ENCODE results near the gene DLG1. TPM values are rescaled to one million over a fixed set of nuclear protein-coding genes. Genes with fewer than 3 reads are reported as not detected.

DLG1 gene
- total RNA-seq, 1 experiment from 2014 or later, result 90.2 TPM

GRCh38 chr3:197269024-197269423 is 29.4 kb downstream of the DLG1 start:
- H3K4me1 ChIP-seq (ENCODE audit: control insufficient read depth, insufficient read depth, low read length), result no peaks in the 10 kb centered on the region
- ATAC-seq, result no peak
- intact Hi-C loops (cut with micrococcal nuclease; ENCODE audit: unreplicated experiment), result no loop called here
- no peaks in the 10 kb centered on the region for H3K9me3 ChIP-seq (ENCODE audit: control insufficient read depth, insufficient read depth, low read depth, low read length)
- no peaks in the 10 kb centered on the region for H3K27me3 ChIP-seq (ENCODE audit: control insufficient read depth, insufficient read depth, low read length)
- no peak overlapping the region for H3K27ac ChIP-seq (ENCODE audit: low read length)
- in situ Hi-C loops (cut with HindIII; ENCODE audit: low pct_unique_long_range_greater_than_20kb, low sequenced_read_pairs), result loop anchor here (5.0 kb wide), 1 partner anchor 37 kb away; no protein-coding TSS in a partner anchor
- BruUV-seq (replicated peaks), result no TSS peak
- CTCF ChIA-PET, result interaction anchor here (0.7 kb wide), 1 partner anchor 418 kb away, joined by 3 read pairs; no protein-coding TSS in a partner anchor
- POLR2A ChIA-PET, result interaction anchor here (0.7 kb wide), 1 partner anchor 108 kb away, joined by 5 read pairs; no protein-coding TSS in a partner anchor
- no peak overlapping the region for H3K4me3 ChIP-seq (ENCODE audit: low read depth in 2 of 2, low read length in 2 of 2)
- TF ChIP-seq SIN3A (IDR thresholded peaks at IDR 0.05; ENCODE audit: borderline replicate concordance, insufficient read depth, low read depth, low read length), result no peak
- no peak for TF ChIP-seq TCF7L2 (IDR thresholded peaks at IDR 0.05; ENCODE audit: low read depth, low read length)
- no peak for DNase-seq (ENCODE audit: low read depth, low spot score)
- no peaks in the 10 kb centered on the region for H3K36me3 ChIP-seq (ENCODE audit: control insufficient read depth, insufficient read depth, low read length)

DNA sequence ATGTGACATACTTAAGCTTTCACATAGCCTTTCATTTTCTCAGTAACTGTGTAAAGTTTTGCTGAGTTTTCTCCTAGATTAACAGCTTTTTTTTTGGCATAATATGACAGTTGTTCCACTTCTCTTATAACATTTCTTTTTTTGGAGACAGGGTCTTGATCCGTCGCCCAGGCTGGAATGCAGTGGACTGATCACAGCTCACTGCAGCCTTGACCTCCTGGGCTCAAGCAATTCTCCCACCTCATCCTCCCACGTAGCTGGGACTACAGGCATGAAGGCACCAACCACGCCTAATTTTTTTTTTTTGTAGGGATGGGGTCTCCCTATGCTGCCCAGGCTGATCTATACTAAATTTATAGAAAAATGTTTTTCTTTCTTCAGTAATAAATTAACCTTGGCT is 30.1 kb downstream of the DLG1 start:
- H3K36me3 ChIP-seq (ENCODE audit: control insufficient read depth, insufficient read depth, low read length), result no peaks in the 10 kb centered on the region
- no peak overlapping the region for H3K27ac ChIP-seq (ENCODE audit: low read length)
- TF ChIP-seq, protein P1, sequence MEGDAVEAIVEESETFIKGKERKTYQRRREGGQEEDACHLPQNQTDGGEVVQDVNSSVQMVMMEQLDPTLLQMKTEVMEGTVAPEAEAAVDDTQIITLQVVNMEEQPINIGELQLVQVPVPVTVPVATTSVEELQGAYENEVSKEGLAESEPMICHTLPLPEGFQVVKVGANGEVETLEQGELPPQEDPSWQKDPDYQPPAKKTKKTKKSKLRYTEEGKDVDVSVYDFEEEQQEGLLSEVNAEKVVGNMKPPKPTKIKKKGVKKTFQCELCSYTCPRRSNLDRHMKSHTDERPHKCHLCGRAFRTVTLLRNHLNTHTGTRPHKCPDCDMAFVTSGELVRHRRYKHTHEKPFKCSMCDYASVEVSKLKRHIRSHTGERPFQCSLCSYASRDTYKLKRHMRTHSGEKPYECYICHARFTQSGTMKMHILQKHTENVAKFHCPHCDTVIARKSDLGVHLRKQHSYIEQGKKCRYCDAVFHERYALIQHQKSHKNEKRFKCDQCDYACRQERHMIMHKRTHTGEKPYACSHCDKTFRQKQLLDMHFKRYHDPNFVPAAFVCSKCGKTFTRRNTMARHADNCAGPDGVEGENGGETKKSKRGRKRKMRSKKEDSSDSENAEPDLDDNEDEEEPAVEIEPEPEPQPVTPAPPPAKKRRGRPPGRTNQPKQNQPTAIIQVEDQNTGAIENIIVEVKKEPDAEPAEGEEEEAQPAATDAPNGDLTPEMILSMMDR (IDR thresholded peaks at IDR 0.05), result no peak
- no peak for TF ChIP-seq POLR2AphosphoS5 (IDR thresholded peaks at IDR 0.05; ENCODE audit: low read depth, low read length)
- TF ChIP-seq SIN3A (IDR thresholded peaks at IDR 0.05; ENCODE audit: borderline replicate concordance, insufficient read depth, low read depth, low read length), result no peak
- TF ChIP-seq TCF7L2 (IDR thresholded peaks at IDR 0.05; ENCODE audit: low read depth, low read length), result no peak
- H3K4me1 ChIP-seq (ENCODE audit: control insufficient read depth, insufficient read depth, low read length), result no peaks in the 10 kb centered on the region
- BruUV-seq (replicated peaks), result no TSS peak
- no peaks in the 10 kb centered on the region for H3K27me3 ChIP-seq (ENCODE audit: control insufficient read depth, insufficient read depth, low read length)
- no peak for ATAC-seq
- POLR2A ChIA-PET, result interaction anchor here (0.7 kb wide), 1 partner anchor 107 kb away, joined by 5 read pairs; no protein-coding TSS in a partner anchor
- no peak overlapping the region for H3K4me3 ChIP-seq (ENCODE audit: low read depth in 2 of 2, low read length in 2 of 2)
- intact Hi-C loops (cut with micrococcal nuclease; ENCODE audit: unreplicated experiment), result no loop called here
- H3K9me3 ChIP-seq (ENCODE audit: control insufficient read depth, insufficient read depth, low read depth, low read length), result no peaks in the 10 kb centered on the region
- CTCF ChIA-PET, result no interaction called here
- no peak for DNase-seq (ENCODE audit: low read depth, low spot score)
- in situ Hi-C loops (cut with HindIII; ENCODE audit: low pct_unique_long_range_greater_than_20kb, low sequenced_read_pairs), result loop anchor here (5.0 kb wide), 1 partner anchor 36 kb away; no protein-coding TSS in a partner anchor

GRCh38 chr3:197266331-197266730 is 32.1 kb downstream of the DLG1 start:
- no peak overlapping the region for H3K4me3 ChIP-seq (ENCODE audit: low read depth in 2 of 2, low read length in 2 of 2)
- DNase-seq (ENCODE audit: low read depth, low spot score), result no peak
- BruUV-seq (replicated peaks), result no TSS peak
- TF ChIP-seq, protein P2, sequence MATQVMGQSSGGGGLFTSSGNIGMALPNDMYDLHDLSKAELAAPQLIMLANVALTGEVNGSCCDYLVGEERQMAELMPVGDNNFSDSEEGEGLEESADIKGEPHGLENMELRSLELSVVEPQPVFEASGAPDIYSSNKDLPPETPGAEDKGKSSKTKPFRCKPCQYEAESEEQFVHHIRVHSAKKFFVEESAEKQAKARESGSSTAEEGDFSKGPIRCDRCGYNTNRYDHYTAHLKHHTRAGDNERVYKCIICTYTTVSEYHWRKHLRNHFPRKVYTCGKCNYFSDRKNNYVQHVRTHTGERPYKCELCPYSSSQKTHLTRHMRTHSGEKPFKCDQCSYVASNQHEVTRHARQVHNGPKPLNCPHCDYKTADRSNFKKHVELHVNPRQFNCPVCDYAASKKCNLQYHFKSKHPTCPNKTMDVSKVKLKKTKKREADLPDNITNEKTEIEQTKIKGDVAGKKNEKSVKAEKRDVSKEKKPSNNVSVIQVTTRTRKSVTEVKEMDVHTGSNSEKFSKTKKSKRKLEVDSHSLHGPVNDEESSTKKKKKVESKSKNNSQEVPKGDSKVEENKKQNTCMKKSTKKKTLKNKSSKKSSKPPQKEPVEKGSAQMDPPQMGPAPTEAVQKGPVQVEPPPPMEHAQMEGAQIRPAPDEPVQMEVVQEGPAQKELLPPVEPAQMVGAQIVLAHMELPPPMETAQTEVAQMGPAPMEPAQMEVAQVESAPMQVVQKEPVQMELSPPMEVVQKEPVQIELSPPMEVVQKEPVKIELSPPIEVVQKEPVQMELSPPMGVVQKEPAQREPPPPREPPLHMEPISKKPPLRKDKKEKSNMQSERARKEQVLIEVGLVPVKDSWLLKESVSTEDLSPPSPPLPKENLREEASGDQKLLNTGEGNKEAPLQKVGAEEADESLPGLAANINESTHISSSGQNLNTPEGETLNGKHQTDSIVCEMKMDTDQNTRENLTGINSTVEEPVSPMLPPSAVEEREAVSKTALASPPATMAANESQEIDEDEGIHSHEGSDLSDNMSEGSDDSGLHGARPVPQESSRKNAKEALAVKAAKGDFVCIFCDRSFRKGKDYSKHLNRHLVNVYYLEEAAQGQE (IDR thresholded peaks at IDR 0.05; ENCODE audit: insufficient read depth in 1 of 2, low read depth in 2 of 2, low read length in 1 of 2), result no peak
- TF ChIP-seq, protein P1 (IDR thresholded peaks at IDR 0.05), result no peak
- TF ChIP-seq SIN3A (IDR thresholded peaks at IDR 0.05; ENCODE audit: borderline replicate concordance, insufficient read depth, low read depth, low read length) (no peak), POLR2AphosphoS5 (IDR thresholded peaks at IDR 0.05; ENCODE audit: low read depth, low read length) (no peak), TCF7L2 (IDR thresholded peaks at IDR 0.05; ENCODE audit: low read depth, low read length) (no peak)
- H3K36me3 ChIP-seq (ENCODE audit: control insufficient read depth, insufficient read depth, low read length), result no peaks in the 10 kb centered on the region
- no peaks in the 10 kb centered on the region for H3K9me3 ChIP-seq (ENCODE audit: control insufficient read depth, insufficient read depth, low read depth, low read length)
- intact Hi-C loops (cut with micrococcal nuclease; ENCODE audit: unreplicated experiment), result no loop called here
- in situ Hi-C loops (cut with HindIII; ENCODE audit: low pct_unique_long_range_greater_than_20kb, low sequenced_read_pairs), result loop anchor here (5.0 kb wide), 1 partner anchor 34 kb away; no protein-coding TSS in a partner anchor
- H3K27ac ChIP-seq (ENCODE audit: low read length), result no peak overlapping the region
- H3K27me3 ChIP-seq (ENCODE audit: control insufficient read depth, insufficient read depth, low read length), result no peaks in the 10 kb centered on the region
- POLR2A ChIA-PET, result interaction anchor here (0.7 kb wide), 1 partner anchor 460 kb away, joined by 3 read pairs; no protein-coding TSS in a partner anchor
- no peaks in the 10 kb centered on the region for H3K4me1 ChIP-seq (ENCODE audit: control insufficient read depth, insufficient read depth, low read length)
- no peak for ATAC-seq
- CTCF ChIA-PET, result interaction anchor here (0.5 kb wide), 1 partner anchor 131 kb away, joined by 3 read pairs; no protein-coding TSS in a partner anchor
